ENCODE results near the gene EPB41. TPM values are rescaled to one million over a fixed set of nuclear protein-coding genes. Genes with fewer than 3 reads are reported as not detected.

The EPB41 gene
- total and polyA plus RNA-seq, 9 of the 15 experiments (the other 6 are each of a cell fraction or from before 2014, with no cell fraction given), result 3.7 to 213 (median 141) TPM

DNA sequence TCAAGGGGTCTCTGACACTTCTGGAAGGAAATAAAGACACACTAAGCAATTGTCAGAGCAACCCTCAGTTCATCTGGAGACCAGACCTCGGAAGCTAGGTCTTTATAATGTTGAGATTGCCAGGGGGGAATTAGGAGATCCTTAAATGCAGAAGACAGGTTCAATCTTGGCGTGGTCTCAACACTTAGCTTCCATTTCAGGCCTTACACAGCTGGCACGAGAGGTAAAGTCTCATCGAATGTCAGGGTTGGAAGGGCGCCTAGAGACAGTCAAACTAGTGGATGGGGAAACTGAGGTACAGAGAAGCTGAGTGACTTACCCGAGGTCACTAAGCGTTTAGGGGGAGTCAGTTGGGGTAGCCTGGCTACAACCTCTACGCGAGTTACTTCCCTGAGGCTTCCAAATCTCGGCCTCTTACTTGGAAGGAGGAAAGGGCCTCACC is 562 bp upstream of the EPB41 start:
- FAIRE-seq (peak; percentile 11), DNase-seq (ENCODE audit: extremely low read depth in 1 of 4, low spot score in 3 of 4) (no peak), ATAC-seq (no peak)
- H3K4me1 ChIP-seq (replicated peaks in 1 of 2; ENCODE audit: control insufficient read depth in 2 of 2, insufficient read depth in 2 of 2, low read length in 2 of 2), result peaks cover 34 to 45% of the 10 kb centered on the region in 2 experiments
- H3K9ac ChIP-seq (ENCODE audit: insufficient read depth in 1 of 2, low read depth in 2 of 2, low read length in 2 of 2), result peak overlapping the region; percentile 36 to 93
- no peaks in the 10 kb centered on the region for H3K27me3 ChIP-seq (ENCODE audit: control insufficient read depth in 2 of 2, insufficient read depth in 2 of 2, low read length in 2 of 2)
- H3K9me1 ChIP-seq (ENCODE audit: control insufficient read depth, insufficient read depth, low read length), result no peaks in the 10 kb centered on the region
- peak overlapping the region; percentile 69 for H3K4me2 ChIP-seq (ENCODE audit: insufficient read depth, low read length)
- peaks cover 37% of the 10 kb centered on the region for H4K20me1 ChIP-seq (replicated peaks; ENCODE audit: control insufficient read depth, insufficient read depth, low read length)
- H3K4me3 ChIP-seq, result peak overlapping the region; percentile 59
- H3K79me2 ChIP-seq (ENCODE audit: control insufficient read depth, insufficient read depth, low read length), result peaks cover 89% of the 10 kb centered on the region
- CTCF ChIA-PET (ENCODE audit: low intra/inter-chr PET ratio), result no interaction called here
- intact Hi-C loops (cut with micrococcal nuclease), result loop anchor here (2.0 kb wide), 1 partner anchor 29 kb away; no protein-coding TSS in a partner anchor
- POLR2A ChIA-PET, result interaction anchor here (0.6 to 3.7 kb wide), 13 partner anchors 11 to 390 kb away, joined by 3 to 35 read pairs (median 4); partner anchors contain the start of gene MECR
- H3K9me3 ChIP-seq (replicated peaks; ENCODE audit: control insufficient read depth, insufficient read depth, low read depth, low read length), result no peaks in the 10 kb centered on the region
- TSS peak; percentile 81 for BruUV-seq (replicated peaks)
- in situ Hi-C loops (cut with MboI), result no loop called here
- WGBS (ENCODE audit: insufficient coverage, low coverage, missing lambda C conversion rate), result 29% methylated on average over 10 of the region's 10 CpGs
- H3K36me3 ChIP-seq (ENCODE audit: control insufficient read depth, insufficient read depth, low read length), result peaks cover 45% of the 10 kb centered on the region
- peak overlapping the region; percentile 80 for H3K27ac ChIP-seq (ENCODE audit: extremely low read depth, low read depth, low read length)
- H2AFZ ChIP-seq (ENCODE audit: low read depth, low read length), result peak overlapping the region; percentile 63
- TF ChIP-seq THRAP3 (IDR thresholded peaks at IDR 0.05; ENCODE audit: borderline replicate concordance), result no peak
- TF ChIP-seq XRCC5 (IDR thresholded peaks at IDR 0.05; ENCODE audit: low read depth, low read length), result 0 out of 2 replicates have a peak, but pooled peaks have one; percentile 14
- TF ChIP-seq NR2F6 (CRISPR knock-in tag; IDR thresholded peaks at IDR 0.05), result no peak
- TF ChIP-seq, protein P1, sequence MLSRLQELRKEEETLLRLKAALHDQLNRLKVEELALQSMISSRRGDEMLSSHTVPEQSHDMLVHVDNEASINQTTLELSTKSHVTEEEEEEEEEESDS (CRISPR knock-in tag; IDR thresholded peaks at IDR 0.05), result no peak
- no peak for TF ChIP-seq SREBF1 (IDR thresholded peaks at IDR 0.05; ENCODE audit: borderline replicate concordance, low read depth, low read length)
- TF ChIP-seq, protein P2, sequence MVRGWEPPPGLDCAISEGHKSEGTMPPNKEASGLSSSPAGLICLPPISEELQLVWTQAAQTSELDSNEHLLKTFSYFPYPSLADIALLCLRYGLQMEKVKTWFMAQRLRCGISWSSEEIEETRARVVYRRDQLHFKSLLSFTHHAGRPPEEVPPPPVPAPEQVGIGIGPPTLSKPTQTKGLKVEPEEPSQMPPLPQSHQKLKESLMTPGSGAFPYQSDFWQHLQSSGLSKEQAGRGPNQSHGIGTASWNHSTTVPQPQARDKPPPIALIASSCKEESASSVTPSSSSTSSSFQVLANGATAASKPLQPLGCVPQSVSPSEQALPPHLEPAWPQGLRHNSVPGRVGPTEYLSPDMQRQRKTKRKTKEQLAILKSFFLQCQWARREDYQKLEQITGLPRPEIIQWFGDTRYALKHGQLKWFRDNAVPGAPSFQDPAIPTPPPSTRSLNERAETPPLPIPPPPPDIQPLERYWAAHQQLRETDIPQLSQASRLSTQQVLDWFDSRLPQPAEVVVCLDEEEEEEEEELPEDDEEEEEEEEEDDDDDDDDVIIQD (CRISPR knock-in tag; IDR thresholded peaks at IDR 0.05), result 0 out of 2 replicates have a peak, but pooled peaks have one; percentile 30
- TF ChIP-seq CBFA2T3 (IDR thresholded peaks at IDR 0.05), result no peak
- no peak for TF ChIP-seq FOXK2 (conservative IDR thresholded peaks at IDR 0.05 in 1 of 2, IDR thresholded peaks at IDR 0.05 in 1 of 2; ENCODE audit: low read depth in 2 of 2)
- TF ChIP-seq MTA3 (IDR thresholded peaks at IDR 0.05; ENCODE audit: borderline replicate concordance), result 0 out of 2 replicates have a peak, but pooled peaks have one; percentile 25
- TF ChIP-seq HDGF (IDR thresholded peaks at IDR 0.05), result peak; percentile 55; the same call in 1 of the 2 replicates
- TF ChIP-seq, protein P3, sequence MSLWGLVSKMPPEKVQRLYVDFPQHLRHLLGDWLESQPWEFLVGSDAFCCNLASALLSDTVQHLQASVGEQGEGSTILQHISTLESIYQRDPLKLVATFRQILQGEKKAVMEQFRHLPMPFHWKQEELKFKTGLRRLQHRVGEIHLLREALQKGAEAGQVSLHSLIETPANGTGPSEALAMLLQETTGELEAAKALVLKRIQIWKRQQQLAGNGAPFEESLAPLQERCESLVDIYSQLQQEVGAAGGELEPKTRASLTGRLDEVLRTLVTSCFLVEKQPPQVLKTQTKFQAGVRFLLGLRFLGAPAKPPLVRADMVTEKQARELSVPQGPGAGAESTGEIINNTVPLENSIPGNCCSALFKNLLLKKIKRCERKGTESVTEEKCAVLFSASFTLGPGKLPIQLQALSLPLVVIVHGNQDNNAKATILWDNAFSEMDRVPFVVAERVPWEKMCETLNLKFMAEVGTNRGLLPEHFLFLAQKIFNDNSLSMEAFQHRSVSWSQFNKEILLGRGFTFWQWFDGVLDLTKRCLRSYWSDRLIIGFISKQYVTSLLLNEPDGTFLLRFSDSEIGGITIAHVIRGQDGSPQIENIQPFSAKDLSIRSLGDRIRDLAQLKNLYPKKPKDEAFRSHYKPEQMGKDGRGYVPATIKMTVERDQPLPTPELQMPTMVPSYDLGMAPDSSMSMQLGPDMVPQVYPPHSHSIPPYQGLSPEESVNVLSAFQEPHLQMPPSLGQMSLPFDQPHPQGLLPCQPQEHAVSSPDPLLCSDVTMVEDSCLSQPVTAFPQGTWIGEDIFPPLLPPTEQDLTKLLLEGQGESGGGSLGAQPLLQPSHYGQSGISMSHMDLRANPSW (CRISPR knock-in tag; IDR thresholded peaks at IDR 0.05), result no peak
- TF ChIP-seq ETV1 (tag; conservative IDR thresholded peaks at IDR 0.05; ENCODE audit: low read depth), result 0 out of 2 replicates have a peak, but pooled peaks have one; percentile 14
- TF ChIP-seq, protein P4, sequence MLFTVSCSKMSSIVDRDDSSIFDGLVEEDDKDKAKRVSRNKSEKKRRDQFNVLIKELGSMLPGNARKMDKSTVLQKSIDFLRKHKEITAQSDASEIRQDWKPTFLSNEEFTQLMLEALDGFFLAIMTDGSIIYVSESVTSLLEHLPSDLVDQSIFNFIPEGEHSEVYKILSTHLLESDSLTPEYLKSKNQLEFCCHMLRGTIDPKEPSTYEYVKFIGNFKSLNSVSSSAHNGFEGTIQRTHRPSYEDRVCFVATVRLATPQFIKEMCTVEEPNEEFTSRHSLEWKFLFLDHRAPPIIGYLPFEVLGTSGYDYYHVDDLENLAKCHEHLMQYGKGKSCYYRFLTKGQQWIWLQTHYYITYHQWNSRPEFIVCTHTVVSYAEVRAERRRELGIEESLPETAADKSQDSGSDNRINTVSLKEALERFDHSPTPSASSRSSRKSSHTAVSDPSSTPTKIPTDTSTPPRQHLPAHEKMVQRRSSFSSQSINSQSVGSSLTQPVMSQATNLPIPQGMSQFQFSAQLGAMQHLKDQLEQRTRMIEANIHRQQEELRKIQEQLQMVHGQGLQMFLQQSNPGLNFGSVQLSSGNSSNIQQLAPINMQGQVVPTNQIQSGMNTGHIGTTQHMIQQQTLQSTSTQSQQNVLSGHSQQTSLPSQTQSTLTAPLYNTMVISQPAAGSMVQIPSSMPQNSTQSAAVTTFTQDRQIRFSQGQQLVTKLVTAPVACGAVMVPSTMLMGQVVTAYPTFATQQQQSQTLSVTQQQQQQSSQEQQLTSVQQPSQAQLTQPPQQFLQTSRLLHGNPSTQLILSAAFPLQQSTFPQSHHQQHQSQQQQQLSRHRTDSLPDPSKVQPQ (CRISPR knock-in tag; IDR thresholded peaks at IDR 0.05; ENCODE audit: borderline replicate concordance), result no peak
- no peak for TF ChIP-seq NR1H2 (CRISPR knock-in tag; IDR thresholded peaks at IDR 0.05)
- TF ChIP-seq, protein P5, sequence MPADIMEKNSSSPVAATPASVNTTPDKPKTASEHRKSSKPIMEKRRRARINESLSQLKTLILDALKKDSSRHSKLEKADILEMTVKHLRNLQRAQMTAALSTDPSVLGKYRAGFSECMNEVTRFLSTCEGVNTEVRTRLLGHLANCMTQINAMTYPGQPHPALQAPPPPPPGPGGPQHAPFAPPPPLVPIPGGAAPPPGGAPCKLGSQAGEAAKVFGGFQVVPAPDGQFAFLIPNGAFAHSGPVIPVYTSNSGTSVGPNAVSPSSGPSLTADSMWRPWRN (IDR thresholded peaks at IDR 0.05; ENCODE audit: low read depth), result no peak
